SK-N-SH (cell line): ENCODE results near the gene TRAK1. TPM values are rescaled to one million over a fixed set of nuclear protein-coding genes. Genes with fewer than 3 reads are reported as not detected.

ENCODE experiments used
- CTCF ChIA-PET: fragments of 300-600, 350-600 bp; formaldehyde crosslinking; extraction: SDS; loops from one replicate; lab custom pipeline; 2021; lab: Yijun Ruan, JAX
- POLR2A ChIA-PET: fragments of 350-600 bp; sonication (Branson Sonifier 250); formaldehyde crosslinking; extraction: SDS; loops from one replicate; lab custom pipeline; 2020; ENCODE audit warnings: antibody characterized with exemption, inconsistent platforms; lab: Yijun Ruan, JAX
- DNase-seq: peaks from one replicate; pipeline ENCODE4 v3.0.0; 2012
- H2AFZ ChIP-seq: fragments of 200-600 bp; sonication (generic); 2 replicates; pipeline ENCODE4 v1.8.1; 2016; ENCODE audit warnings: antibody characterized with exemption, mild to moderate bottlenecking, low read depth
- H3F3A ChIP-seq: fragments of 200-600 bp; sonication (generic); replicated peaks from 2 replicates; pipeline ENCODE3; 2016; ENCODE audit warnings: antibody characterized with exemption, mild to moderate bottlenecking; ENCODE audit not compliant: insufficient read depth
- H3K27ac ChIP-seq, 2 experiments: fragments of 200-500 bp in 1 of 2; fragments of 200-600 bp in 1 of 2; sonication (Bioruptor generic) in 1 of 2; sonication (generic), shearing (Covaris generic) in 1 of 2; 2 replicates each; pipeline versions ENCODE4 v1.5.1 to v1.6.1; 2014 to 2016; ENCODE audit warnings: low read depth in 2 of 2, inconsistent platforms in 1 of 2, low read length in 1 of 2, mild to moderate bottlenecking in 1 of 2, mixed read lengths in 1 of 2
- H3K27me3 ChIP-seq: fragments of 200-600 bp; sonication (generic), shearing (Covaris generic); 2 replicates; pipeline ENCODE4 v1.6.1; 2016; ENCODE audit warnings: mixed run types; ENCODE audit not compliant: insufficient read depth
- H3K36me3 ChIP-seq, 2 experiments: fragments of 200-500 bp in 1 of 2; fragments of 200-600 bp in 1 of 2; sonication (Bioruptor generic) in 1 of 2; sonication (generic) in 1 of 2; replicated peaks in 1 of 2; 2 replicates each; pipeline versions ENCODE3 to v1.5.1; 2014 to 2016; ENCODE audit warnings: low read length in 1 of 2, mild to moderate bottlenecking in 1 of 2; ENCODE audit not compliant: insufficient read depth in 2 of 2, control insufficient read depth in 1 of 2
- H3K4me1 ChIP-seq, 2 experiments: fragments of 200-500 bp in 1 of 2; fragments of 200-600 bp in 1 of 2; sonication (Bioruptor generic) in 1 of 2; sonication (generic), shearing (Covaris generic) in 1 of 2; 2 replicates each; pipeline versions ENCODE4 v1.5.1 to v1.6.1; 2014 to 2016; ENCODE audit warnings: low read depth in 1 of 2, low read length in 1 of 2, mixed run types in 1 of 2; ENCODE audit not compliant: insufficient read depth in 2 of 2, control insufficient read depth in 1 of 2
- H3K4me2 ChIP-seq: fragments of 200-600 bp; sonication (generic), shearing (Covaris generic); 2 replicates; pipeline ENCODE4 v1.6.1; 2017; ENCODE audit warnings: mixed run types
- H3K4me3 ChIP-seq, 2 experiments: fragments of 200-500 bp in 1 of 2; fragments of 200-600 bp in 1 of 2; sonication (Bioruptor generic) in 1 of 2; sonication (generic), shearing (Covaris generic) in 1 of 2; 2 replicates each; pipeline versions ENCODE4 v1.5.1 to v1.8.1; 2014 to 2016; ENCODE audit warnings: low read depth in 2 of 2, inconsistent platforms in 1 of 2, low read length in 1 of 2, mild to moderate bottlenecking in 1 of 2, mixed read lengths in 1 of 2, moderate library complexity in 1 of 2
- H3K79me2 ChIP-seq: fragments of 200-600 bp; sonication (generic); 2 replicates; pipeline ENCODE4 v1.8.1; 2017; ENCODE audit warnings: mild to moderate bottlenecking; ENCODE audit not compliant: insufficient read depth
- H3K9ac ChIP-seq: fragments of 200-600 bp; sonication (generic); 2 replicates; pipeline ENCODE4 v1.6.1; 2017; ENCODE audit warnings: mixed run types
- H3K9me2 ChIP-seq: fragments of 200-600 bp; sonication (generic); 2 replicates; pipeline ENCODE4 v1.6.1; 2017; ENCODE audit warnings: mixed run types
- H3K9me3 ChIP-seq: fragments of 200-600 bp; sonication (generic); 2 replicates; pipeline ENCODE4 v1.6.1; 2017; ENCODE audit warnings: mixed run types, mild to moderate bottlenecking, moderate library complexity
- H4K20me1 ChIP-seq: fragments of 200-600 bp; sonication (generic); 2 replicates; pipeline ENCODE4 v1.6.1; 2017; ENCODE audit warnings: mild to moderate bottlenecking, mixed run types; ENCODE audit not compliant: insufficient read depth
- CHD2 ChIP-seq: fragments of 150-350 bp; IDR thresholded peaks from 2 replicates; pipeline ENCODE4 v1.6.1; 2018; ENCODE audit warnings: low read length; ENCODE audit not compliant: partially characterized antibody
- CTCF ChIP-seq: fragments of 200-600 bp; sonication (generic); IDR thresholded peaks from 2 replicates; pipeline ENCODE4 v1.6.1; 2017; ENCODE audit warnings: antibody characterized with exemption, mild to moderate bottlenecking, moderate library complexity
- EP300 ChIP-seq, 2 experiments: IDR thresholded peaks; 2 replicates each; pipeline versions ENCODE4 v1.4.0 to v1.6.1; 2012; ENCODE audit warnings: borderline replicate concordance in 1 of 2, low read depth in 1 of 2, low read length in 1 of 2
- EZH2phosphoT487 ChIP-seq: fragments of 200-600 bp; sonication (generic); IDR thresholded peaks from 2 replicates; pipeline ENCODE4 v1.6.1; 2017; ENCODE audit warnings: low read depth, mixed run types, mild to moderate bottlenecking, antibody characterized with exemption, moderate library complexity, borderline replicate concordance
- FOSL2 ChIP-seq: IDR thresholded peaks from 2 replicates; pipeline ENCODE4 v1.4.0; 2012; ENCODE audit warnings: low read depth, mild to moderate bottlenecking, moderate library complexity, borderline replicate concordance
- FOXJ3 ChIP-seq: sonication (generic); formaldehyde crosslinking; IDR thresholded peaks from 2 replicates; pipeline ENCODE4 v1.5.1; 2020; ENCODE audit warnings: mild to moderate bottlenecking, missing genetic modification reagents
- GATA2 ChIP-seq: sonication (generic); formaldehyde crosslinking; IDR thresholded peaks from 2 replicates; pipeline ENCODE4 v1.5.0; 2020; ENCODE audit warnings: mild to moderate bottlenecking, missing genetic modification reagents
- IRF3 ChIP-seq: fragments of 150-350 bp; IDR thresholded peaks from 2 replicates; pipeline ENCODE4 v1.6.1; 2016; ENCODE audit warnings: mild to moderate bottlenecking, low read depth, low read length
- JUND ChIP-seq: IDR thresholded peaks from 2 replicates; pipeline ENCODE4 v1.4.0; 2012
- MEF2A ChIP-seq: IDR thresholded peaks from 2 replicates; pipeline ENCODE4 v1.4.0; 2012; ENCODE audit warnings: low read depth, borderline replicate concordance
- MXI1 ChIP-seq: IDR thresholded peaks from 2 replicates; pipeline ENCODE4 v1.6.1; 2012; ENCODE audit warnings: mild to moderate bottlenecking, low read depth, low read length, improper control_type of control experiment
- NFIC ChIP-seq: IDR thresholded peaks from 2 replicates; pipeline ENCODE4 v1.4.0; 2012; ENCODE audit warnings: borderline replicate concordance
- NRF1 ChIP-seq: IDR thresholded peaks from 2 replicates; pipeline ENCODE4 v1.6.1; 2012; ENCODE audit warnings: low read depth, mild to moderate bottlenecking, low read length
- POLR2AphosphoS5 ChIP-seq: IDR thresholded peaks from 2 replicates; pipeline ENCODE4 v1.6.1; 2012; ENCODE audit warnings: low read depth, low read length
- RAD21 ChIP-seq: IDR thresholded peaks from 2 replicates; pipeline ENCODE4 v1.6.1; 2012; ENCODE audit warnings: mild to moderate bottlenecking, low read length
- RFX5 ChIP-seq: IDR thresholded peaks from 2 replicates; pipeline ENCODE4 v1.6.1; 2012; ENCODE audit warnings: mild to moderate bottlenecking, improper control_type of control experiment, low read length
- SIN3A ChIP-seq: IDR thresholded peaks from 2 replicates; pipeline ENCODE4 v1.6.1; 2012; ENCODE audit warnings: low read depth, mild to moderate bottlenecking, low read length, moderate library complexity, borderline replicate concordance
- TCF12 ChIP-seq: IDR thresholded peaks from 2 replicates; pipeline ENCODE4 v1.4.0; 2012
- TEAD4 ChIP-seq: IDR thresholded peaks from 2 replicates; pipeline ENCODE4 v1.4.0; 2012; ENCODE audit warnings: mild to moderate bottlenecking, borderline replicate concordance; ENCODE audit not compliant: insufficient read depth
- USF2 ChIP-seq: fragments of 150-350 bp; IDR thresholded peaks from 2 replicates; pipeline ENCODE4 v1.6.1; 2017; ENCODE audit warnings: antibody characterized with exemption, low read length, low read depth, borderline replicate concordance
- ZBTB33 ChIP-seq: IDR thresholded peaks from 2 replicates; pipeline ENCODE4 v1.4.0; 2012; ENCODE audit warnings: low read depth, borderline replicate concordance
- WGBS: methylation state at CpG from one replicate; pipeline ENCODE4 v1.1.6; 2017; ENCODE audit warnings: low lambda C conversion rate; 5-methylcytosine and 5-hydroxymethylcytosine counted together
- polyA plus RNA-seq, 3 experiments: library from polyadenylated mRNA; depleted of rRNA; stranded (reverse); fragments of >200 nt; gene quantifications; 2 replicates each; pipeline ENCODE4 v1.2.3, GENCODE V29; 2012

TRAK1 gene
- polyA plus RNA-seq, 1 of the 3 experiments (the other 2 are of a cell fraction) = 12.5 TPM

GRCh38 chr3:42118762-42119361 is 27.7 kb downstream of the TRAK1 start (continued):
- TF ChIP-seq NFIC (no peak), CTCF (peak; percentile 47), JUND (no peak), CHD2 (no peak), ZBTB33 (no peak), RAD21 (peak; percentile 87), POLR2AphosphoS5 (no peak), EZH2phosphoT487 (no peak), FOXJ3 (CRISPR knock-in tag) (no peak), MXI1 (0 out of 2 replicates have a peak, but pooled peaks have one; percentile 41), SIN3A (no peak), EP300 (IDR thresholded peaks at IDR 0.05; ENCODE audit: borderline replicate concordance in 1 of 2, low read depth in 1 of 2, low read length in 1 of 2) (no peak), MEF2A (no peak), TCF12 (no peak), RFX5 (no peak), FOSL2 (no peak), NRF1 (no peak)

GRCh38 chr3:42119561-42120355 is 28.6 kb downstream of the TRAK1 start:
- DNase-seq = no peak
- Histone ChIP-seq H2AFZ (no peak overlapping the region), H3K79me2 (no peaks in the 10 kb centered on the region), H3K27ac (no peak overlapping the region), H3K9ac (no peak overlapping the region), H3K9me2 (no peaks in the 10 kb centered on the region), H3K4me2 (no peak overlapping the region), H3K4me3 (no peak overlapping the region), H3K36me3 (no peaks in the 10 kb centered on the region), H3K27me3 (no peaks in the 10 kb centered on the region), H3K9me3 (no peaks in the 10 kb centered on the region), H3F3A (no peaks in the 10 kb centered on the region), H3K4me1 (peaks cover 2 to 8% of the 10 kb centered on the region in 2 experiments; a peak in 3 of 4 replicates), H4K20me1 (no peaks in the 10 kb centered on the region)
- POLR2A ChIA-PET = interaction anchor here (0.6 kb wide), 1 partner anchor 934 kb away, joined by 3 read pairs; no protein-coding TSS in a partner anchor
- CTCF ChIA-PET = interaction anchor here (0.6 to 9.5 kb wide), 17 partner anchors 8 to 711 kb away, joined by 3 to 261 read pairs (median 4); no protein-coding TSS in a partner anchor
- 87% methylated on average over 6 of the region's 7 CpGs for WGBS
- TF ChIP-seq TEAD4 (no peak), USF2 (no peak), IRF3 (no peak), FOXJ3 (CRISPR knock-in tag) (no peak), GATA2 (CRISPR knock-in tag) (no peak), TCF12 (no peak), FOSL2 (no peak)
